ENCODE data around the gene DNAJC1.

GRCh38 chr10:21926358-21926925 lies 77.1 kb downstream of the DNAJC1 start:
- TF ChIP-seq ZNF645 (tag by site-specific recombination; IDR thresholded peaks at IDR 0.05): no peak
- no peak for TF ChIP-seq ZBTB11 (tag by site-specific recombination; conservative IDR thresholded peaks at IDR 0.05; ENCODE audit: low read depth)
- TF ChIP-seq ZEB2 (tag by site-specific recombination; IDR thresholded peaks at IDR 0.05): no peak
